Measurements from ENCODE around the gene IFNE. TPM values are rescaled to one million over a fixed set of nuclear protein-coding genes. Genes with fewer than 3 reads are reported as not detected.

The IFNE gene
- total and polyA plus RNA-seq, 7 donors: not detected

DNA sequence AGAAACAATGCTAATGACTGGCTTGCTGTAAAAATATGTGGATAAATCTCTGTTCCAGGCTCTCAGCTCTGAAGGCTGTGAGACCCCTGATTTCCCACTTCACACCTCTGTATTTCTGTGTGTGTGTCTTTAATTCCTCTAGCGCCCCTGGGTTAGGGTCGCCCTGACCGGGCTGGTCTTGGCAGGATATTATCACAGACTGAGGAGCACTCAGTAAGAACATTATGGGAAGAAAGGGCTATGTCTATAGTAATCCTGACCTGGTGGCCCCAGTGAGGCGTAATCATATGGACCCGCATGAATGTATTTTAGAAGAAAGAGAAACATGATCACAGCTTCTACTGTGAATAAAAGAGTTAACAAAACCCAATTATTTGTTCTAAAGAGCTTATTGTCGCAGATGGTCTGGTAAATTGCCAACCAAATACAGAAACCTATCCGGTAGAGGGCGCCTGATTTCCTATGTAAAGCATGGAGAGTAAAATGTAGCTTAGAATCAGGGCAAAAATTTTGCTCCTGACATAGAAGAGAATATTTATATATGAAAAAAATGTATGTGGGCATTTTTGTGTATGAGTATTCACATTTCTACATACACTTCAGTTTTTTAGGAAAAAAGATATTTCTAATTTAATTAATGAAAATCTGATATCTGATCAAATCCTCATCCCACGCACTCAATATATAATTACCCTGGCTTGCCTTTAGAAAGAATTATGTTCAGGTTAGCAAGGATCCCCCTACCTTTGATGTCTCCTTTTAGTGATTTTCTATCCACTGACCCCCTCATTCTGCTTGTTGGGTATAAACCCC lies 47.7 kb downstream of the IFNE start:
- Histone ChIP-seq H3K27ac (no peak overlapping the region), H3K4me3 (no peak overlapping the region), H3K9me3 (no peaks in the 10 kb centered on the region), H3K4me1 (no peaks in the 10 kb centered on the region), H3K27me3 (no peaks in the 10 kb centered on the region), H3K36me3 (no peaks in the 10 kb centered on the region)
- no peak for DNase-seq
- TF ChIP-seq POLR2AphosphoS5 (IDR thresholded peaks at IDR 0.05) (no peak), POLR2A (IDR thresholded peaks at IDR 0.05) (no peak), EP300 (IDR thresholded peaks at IDR 0.05) (no peak)
- TF ChIP-seq, protein P1, sequence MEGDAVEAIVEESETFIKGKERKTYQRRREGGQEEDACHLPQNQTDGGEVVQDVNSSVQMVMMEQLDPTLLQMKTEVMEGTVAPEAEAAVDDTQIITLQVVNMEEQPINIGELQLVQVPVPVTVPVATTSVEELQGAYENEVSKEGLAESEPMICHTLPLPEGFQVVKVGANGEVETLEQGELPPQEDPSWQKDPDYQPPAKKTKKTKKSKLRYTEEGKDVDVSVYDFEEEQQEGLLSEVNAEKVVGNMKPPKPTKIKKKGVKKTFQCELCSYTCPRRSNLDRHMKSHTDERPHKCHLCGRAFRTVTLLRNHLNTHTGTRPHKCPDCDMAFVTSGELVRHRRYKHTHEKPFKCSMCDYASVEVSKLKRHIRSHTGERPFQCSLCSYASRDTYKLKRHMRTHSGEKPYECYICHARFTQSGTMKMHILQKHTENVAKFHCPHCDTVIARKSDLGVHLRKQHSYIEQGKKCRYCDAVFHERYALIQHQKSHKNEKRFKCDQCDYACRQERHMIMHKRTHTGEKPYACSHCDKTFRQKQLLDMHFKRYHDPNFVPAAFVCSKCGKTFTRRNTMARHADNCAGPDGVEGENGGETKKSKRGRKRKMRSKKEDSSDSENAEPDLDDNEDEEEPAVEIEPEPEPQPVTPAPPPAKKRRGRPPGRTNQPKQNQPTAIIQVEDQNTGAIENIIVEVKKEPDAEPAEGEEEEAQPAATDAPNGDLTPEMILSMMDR (IDR thresholded peaks at IDR 0.05): peak in 2 of 4 experiments; percentile 10 to 39
- intact Hi-C loops (cut with DNase I): no loop called here
- 53 to 62% methylated on average over 9 of the region's 9 CpGs for WGBS, 2 donors

DNA sequence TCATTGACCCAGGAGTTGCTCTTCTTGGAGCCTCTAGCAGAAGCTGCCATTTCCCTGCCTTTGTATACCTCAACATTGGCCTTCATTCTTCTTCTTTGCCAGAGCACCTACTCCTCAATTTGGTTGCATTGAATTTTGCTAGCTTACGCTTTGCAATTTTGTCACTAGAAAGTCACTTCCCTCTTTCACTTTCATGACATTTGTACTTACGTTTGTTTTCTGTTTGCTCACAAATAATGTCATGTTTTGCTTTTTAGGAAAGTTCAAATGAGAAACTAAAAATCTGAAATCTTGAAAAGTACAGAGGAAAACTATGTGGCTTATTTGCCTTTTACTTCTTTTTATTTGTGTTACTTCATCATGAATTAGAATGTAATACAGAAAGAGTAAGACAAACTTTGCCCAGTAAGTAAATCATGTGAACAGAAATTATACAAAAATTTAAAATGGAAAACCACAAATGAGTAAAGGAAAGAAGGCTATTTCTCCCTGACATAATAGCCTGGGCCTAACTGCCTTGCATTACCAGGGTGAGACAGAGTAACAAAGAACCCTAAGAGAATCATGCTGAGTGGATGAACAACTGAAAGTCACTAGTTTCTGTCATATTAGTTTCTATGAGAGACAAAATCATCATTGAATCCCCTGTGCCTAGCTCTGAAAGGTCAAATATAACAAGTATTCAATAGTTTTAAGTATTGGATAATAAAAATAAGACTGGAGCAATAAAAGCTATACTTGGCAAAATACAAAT lies 49.3 kb downstream of the IFNE start:
- DNase-seq: no peak
- 52 to 77% methylated on average over 2 of the region's 2 CpGs for WGBS, 2 donors
- Histone ChIP-seq H3K4me1 (no peaks in the 10 kb centered on the region), H3K27me3 (no peaks in the 10 kb centered on the region), H3K9me3 (no peaks in the 10 kb centered on the region), H3K27ac (no peak overlapping the region), H3K4me3 (no peak overlapping the region), H3K36me3 (no peaks in the 10 kb centered on the region)
- intact Hi-C loops (cut with DNase I): no loop called here
- TF ChIP-seq, protein P1 (IDR thresholded peaks at IDR 0.05): no peak
- no peak for TF ChIP-seq POLR2AphosphoS5 (IDR thresholded peaks at IDR 0.05)
- no peak for TF ChIP-seq POLR2A (IDR thresholded peaks at IDR 0.05)
- TF ChIP-seq EP300 (IDR thresholded peaks at IDR 0.05): no peak

Small RNA genes lying within 50 kb of the gene (small RNA-seq; reads per million reads assigned to genes)
- 0.32 to 7.6 (median 2.2) reads per million in 3 donors for gene MIR31
- gene RF00157: 0 reads per million in 3 donors

Other genes with a start within 250 kb of the IFNE start
- gene IFNA14, start 242.3 kb downstream of the IFNE start, total RNA-seq: not detected
- gene IFNA14, start 242.3 kb downstream of the IFNE start, polyA plus RNA-seq: not detected
- not detected for gene IFNA5, start 177.0 kb downstream of the IFNE start, total RNA-seq
- gene IFNA5, start 177.0 kb downstream of the IFNE start, polyA plus RNA-seq: not detected
- gene KLHL9, start 146.9 kb downstream of the IFNE start, total RNA-seq: 10 to 100 TPM; 17.2 to 26.4 (median 22.0) TPM
- 1 to 10 TPM; 8.4 to 9.8 (median 8.8) TPM for gene KLHL9, start 146.9 kb downstream of the IFNE start, polyA plus RNA-seq
- not detected for gene IFNA6, start 131.4 kb downstream of the IFNE start, total RNA-seq
- gene IFNA6, start 131.4 kb downstream of the IFNE start, polyA plus RNA-seq: not detected
- not detected for gene IFNA13, start 114.3 kb downstream of the IFNE start, total RNA-seq
- not detected for gene IFNA13, start 114.3 kb downstream of the IFNE start, polyA plus RNA-seq
- under 1 TPM in 1 of 4 donors, not detected in 3; 0.33 TPM for gene IFNA2, start 96.9 kb downstream of the IFNE start, total RNA-seq
- gene IFNA2, start 96.9 kb downstream of the IFNE start, polyA plus RNA-seq: under 1 TPM in 1 of 3 donors, not detected in 2; 0.06 TPM
- not detected for gene IFNA8, start 73.2 kb downstream of the IFNE start, total RNA-seq
- gene IFNA8, start 73.2 kb downstream of the IFNE start, polyA plus RNA-seq: not detected
- gene IFNA1, start 41.9 kb downstream of the IFNE start, total RNA-seq: not detected
- under 1 TPM in 1 of 3 donors, not detected in 2; 0.09 TPM for gene IFNA1, start 41.9 kb downstream of the IFNE start, polyA plus RNA-seq

Data from sigmoid colon (tissue), 7 donors.